ENCODE data around the gene CTNNA2.

CTNNA2 gene

GRCh38 chr2:80396276-80396675 is 883.4 kb downstream of the CTNNA2 start:
- DNase-seq (ENCODE audit: low spot score) = no peak

DNA sequence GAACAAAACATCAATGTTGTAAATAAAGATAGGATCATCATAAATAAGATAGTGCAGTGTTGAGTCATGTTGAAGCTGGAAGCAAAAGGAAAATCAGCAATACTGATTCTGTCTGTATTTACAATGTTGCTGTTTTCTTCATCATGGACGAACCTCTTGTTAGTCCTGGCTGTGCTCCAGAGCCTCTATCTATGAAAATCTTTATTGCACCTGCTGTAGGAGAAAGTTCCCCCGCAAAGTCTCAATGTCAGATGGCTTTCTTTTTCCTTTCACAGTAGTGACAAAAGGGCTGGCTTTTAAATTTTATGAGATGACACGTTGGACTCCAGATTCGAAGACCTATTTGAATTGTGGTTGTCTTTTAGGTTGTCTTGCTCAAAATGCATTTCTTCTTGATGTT is 890.2 kb downstream of the CTNNA2 start:
- no peak for DNase-seq (ENCODE audit: low spot score)

DNA sequence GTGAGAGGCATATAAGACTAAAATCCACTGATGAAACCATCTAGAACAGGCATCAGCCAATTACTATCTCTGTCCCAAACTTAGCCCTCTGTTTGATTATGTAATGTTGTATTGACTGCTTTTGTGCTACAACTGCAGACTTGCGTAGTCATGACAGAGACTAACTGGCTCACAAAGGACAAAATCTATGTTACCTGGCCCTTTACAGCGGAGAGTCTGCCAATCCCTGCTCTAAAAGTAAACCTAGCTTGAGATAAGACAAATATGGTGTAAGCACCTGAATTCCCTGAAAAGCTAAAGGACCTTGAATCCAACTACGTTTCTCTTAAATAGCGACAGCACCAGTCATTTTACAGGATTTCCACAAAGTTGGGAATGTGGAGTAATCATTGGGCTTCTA is 894.5 kb downstream of the CTNNA2 start:
- DNase-seq (ENCODE audit: low spot score) = no peak

DNA sequence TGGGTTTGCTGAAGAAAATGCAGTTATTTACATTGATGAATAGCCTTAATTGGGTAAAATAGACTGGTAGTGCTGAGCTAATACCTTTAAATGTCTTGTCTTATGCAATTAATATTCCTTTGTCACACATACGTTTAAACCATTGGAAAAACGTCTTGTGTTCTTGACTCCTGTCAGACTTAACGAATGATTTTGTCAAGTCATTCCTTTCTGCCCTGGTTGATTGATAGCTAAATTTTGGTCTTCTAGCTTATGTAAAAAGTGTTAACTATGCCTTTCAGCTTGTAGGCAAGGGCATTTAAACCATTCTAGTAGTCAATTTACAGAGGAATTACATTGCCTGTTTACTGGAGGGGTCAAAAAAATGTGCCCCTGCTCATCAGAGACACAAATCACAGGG is 897.5 kb downstream of the CTNNA2 start:
- no peak for DNase-seq (ENCODE audit: low spot score)

- DNase-seq (ENCODE audit: low spot score) = no peak
Observed at GRCh38 chr2:80413136-80413535, 900.3 kb downstream of the CTNNA2 start.

GRCh38 chr2:80417737-80418136 is 904.9 kb downstream of the CTNNA2 start:
- no peak for DNase-seq (ENCODE audit: low spot score)

DNA sequence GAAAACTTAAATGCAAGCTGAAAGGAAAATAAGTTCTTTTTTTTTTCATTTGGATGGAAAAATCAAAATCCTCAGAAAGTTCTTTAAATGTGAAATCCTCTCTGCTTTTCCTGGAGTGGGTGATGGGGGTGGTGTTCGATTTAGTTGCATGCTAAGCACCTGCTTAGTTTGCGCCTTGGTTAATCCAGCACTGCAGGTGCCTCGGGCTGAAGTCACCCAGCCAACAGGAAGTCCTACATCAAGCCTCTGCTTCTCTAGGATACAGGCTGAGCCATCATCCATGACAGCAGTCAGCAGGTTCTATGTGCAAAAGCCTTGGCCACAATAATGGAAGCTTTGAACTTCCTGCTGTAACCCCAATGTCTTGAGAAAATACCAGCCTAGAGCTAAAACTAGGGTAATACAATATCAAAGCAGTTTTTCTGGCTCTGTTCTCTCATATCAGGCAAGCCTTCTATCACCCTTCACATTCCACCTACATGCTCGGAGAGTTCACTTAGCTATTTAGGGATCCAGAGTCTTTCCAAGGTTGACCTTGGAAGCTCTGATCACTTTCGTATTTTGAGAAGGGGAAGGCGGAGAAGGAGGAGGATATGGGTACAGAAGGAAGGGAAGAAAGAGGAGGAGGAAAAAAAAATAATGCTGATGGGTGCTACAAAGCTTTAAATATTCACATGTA is 907.8 kb downstream of the CTNNA2 start:
- DNase-seq (ENCODE audit: low spot score) = no peak

GRCh38 chr2:80429251-80429650 is 916.4 kb downstream of the CTNNA2 start:
- no peak for DNase-seq (ENCODE audit: low spot score)

DNA sequence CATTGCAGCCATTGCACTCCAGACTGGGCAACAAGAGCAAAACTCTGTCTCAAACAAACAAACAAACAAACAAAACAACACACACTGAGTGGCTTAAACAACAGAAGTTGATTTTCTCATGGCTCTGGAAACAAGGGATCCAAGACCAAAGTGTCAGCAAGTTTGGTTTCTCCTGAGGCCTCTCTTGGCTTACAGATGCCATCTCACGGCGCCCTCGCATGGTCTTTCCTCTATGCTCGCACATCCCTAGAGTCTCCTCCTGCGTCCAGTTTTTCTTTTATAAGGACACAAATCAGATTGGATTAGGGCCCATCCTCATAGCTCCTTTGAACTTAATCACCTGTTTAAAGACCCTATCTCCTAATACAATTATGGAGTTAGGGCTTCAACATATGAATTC is 925.1 kb downstream of the CTNNA2 start:
- DNase-seq (ENCODE audit: low spot score) = no peak

GRCh38 chr2:80438686-80439085 is 925.8 kb downstream of the CTNNA2 start:
- DNase-seq (ENCODE audit: low spot score) = no peak

GRCh38 chr2:80454628-80455027 is 941.8 kb downstream of the CTNNA2 start:
- DNase-seq (ENCODE audit: low spot score) = no peak

DNA sequence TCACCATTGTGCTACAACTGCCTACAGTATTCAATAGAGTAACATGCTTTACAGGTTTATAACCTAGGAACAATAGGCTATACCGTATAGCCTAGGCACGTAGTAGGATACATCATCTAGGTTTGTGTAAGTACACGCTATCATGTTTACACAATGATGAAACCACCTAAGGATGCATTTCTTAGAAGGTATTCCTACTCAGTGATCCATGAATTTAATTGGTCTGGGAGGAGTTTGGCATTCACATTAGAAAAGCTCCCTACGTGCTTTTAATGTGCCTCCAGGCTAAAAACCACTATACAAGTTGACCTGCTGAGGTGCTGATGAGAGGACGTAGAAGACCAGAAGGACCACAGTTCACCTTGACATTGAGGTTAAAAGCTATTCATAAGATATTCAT is 946.2 kb downstream of the CTNNA2 start:
- no peak for DNase-seq (ENCODE audit: low spot score)

DNA sequence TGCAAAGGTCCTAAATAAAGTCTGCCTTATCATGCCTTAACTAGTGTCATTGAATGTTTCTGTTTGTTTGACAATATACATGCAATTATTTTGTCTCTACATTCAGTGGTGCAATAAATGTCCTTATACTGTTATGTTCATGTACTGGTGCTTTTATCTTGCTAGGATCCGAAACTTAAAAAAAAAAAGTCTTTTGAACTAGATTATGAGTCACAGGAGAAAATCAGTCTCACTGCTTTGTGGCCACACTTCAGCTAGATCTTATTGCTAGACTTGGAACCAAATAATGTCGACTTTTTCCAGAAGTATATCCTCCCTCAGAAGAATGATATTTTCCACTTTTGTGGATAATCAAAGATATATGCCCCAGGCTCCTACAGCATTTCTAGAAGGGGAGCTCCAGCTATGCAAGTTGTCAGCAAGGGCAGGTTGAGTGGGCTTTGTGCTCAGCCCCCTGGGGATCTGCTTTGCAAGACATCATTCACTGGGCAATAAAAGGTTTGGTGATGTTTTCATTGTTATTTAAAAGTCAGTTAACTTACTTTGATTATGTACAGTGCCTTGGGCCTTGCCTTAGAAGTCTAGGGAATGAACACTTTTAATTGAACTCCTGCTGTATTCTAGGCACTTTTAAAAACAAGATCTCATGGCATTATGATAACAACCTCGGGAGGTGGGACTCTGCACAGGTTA is 948.8 kb downstream of the CTNNA2 start:
- no peak for DNase-seq (ENCODE audit: low spot score)

DNA sequence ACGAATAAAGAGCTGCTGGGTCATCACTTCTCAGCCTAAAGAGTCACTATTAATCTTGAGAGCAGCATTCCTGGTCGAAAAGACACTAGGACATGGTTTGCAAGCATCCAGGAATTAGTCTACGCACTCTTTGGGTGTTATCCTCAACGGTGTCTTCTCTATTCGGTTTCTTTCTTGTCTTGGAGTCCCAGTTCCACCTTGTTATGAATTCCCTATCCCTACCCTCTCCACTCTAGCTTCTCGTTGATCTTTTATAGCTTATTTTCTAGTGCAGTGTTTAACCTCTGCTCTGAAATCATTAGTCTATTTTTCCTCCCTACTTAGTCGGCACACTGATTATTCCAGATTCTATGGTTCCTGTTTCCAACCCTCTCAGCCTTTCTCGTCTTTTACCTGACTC is 949.8 kb downstream of the CTNNA2 start:
- DNase-seq (ENCODE audit: low spot score) = no peak

DNA sequence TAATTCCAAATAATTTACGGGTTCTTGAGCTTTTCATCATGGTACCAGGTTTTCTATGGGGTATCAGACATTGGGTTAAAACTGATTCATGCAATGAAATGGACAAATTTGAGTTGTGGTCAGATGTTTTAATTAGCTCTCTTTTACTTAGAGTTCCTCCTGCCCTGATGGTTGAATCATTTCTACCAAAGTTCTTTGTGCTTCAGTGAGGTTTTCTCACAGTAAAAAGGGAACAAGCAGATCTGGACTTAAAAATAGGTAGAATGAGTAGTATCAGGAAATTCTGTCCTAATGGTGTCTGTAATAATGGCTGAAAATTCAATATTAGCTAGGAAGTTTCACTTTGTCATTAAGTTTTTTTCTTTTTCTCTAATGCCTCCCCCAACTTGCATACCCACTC is 951.4 kb downstream of the CTNNA2 start:
- DNase-seq (ENCODE audit: low spot score) = no peak

GRCh38 chr2:80467262-80467811 is 954.5 kb downstream of the CTNNA2 start:
- DNase-seq (ENCODE audit: low spot score) = no peak

- no peak for DNase-seq (ENCODE audit: low spot score)
Observed at GRCh38 chr2:80469428-80469827, 956.6 kb downstream of the CTNNA2 start.

DNA sequence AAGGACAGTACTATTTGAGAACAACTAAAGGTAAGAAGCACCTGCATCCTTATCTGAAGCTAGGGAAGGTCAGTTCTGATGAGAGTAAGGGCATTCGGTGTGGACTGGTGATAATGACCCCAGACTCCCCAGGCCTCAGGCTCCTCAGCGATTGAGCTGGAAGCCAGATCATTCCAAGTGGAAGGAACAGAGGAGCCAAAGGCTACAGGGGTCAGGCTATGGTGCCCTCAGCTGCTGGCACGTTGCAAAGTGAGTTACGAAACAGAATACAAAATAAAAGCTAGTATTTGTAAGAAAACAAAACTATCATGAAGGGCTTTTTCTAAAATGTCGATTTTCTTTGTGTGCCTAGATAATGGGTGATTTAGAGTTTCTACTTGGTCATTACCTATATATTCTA is 960.2 kb downstream of the CTNNA2 start:
- DNase-seq (ENCODE audit: low spot score) = no peak

DNA sequence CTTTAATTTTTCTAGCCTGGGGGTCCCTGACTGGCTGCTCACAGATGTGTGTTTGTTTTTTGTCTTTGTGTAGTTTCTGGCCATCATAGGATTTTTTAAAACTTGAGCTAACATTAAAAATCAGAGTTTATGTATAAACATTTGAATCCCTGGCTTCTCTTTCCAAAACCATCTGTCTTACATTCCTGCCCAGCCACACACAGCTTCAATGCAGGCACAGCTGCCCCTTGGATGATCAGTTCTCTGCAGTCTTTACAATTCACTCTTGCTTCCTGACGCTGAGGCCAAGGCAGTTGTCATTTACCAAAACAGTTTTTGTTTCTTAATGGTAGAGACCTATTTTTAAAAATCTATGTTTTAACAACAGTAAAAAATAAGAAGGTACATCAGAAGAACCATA is 960.9 kb downstream of the CTNNA2 start:
- no peak for DNase-seq (ENCODE audit: low spot score)

GRCh38 chr2:80475970-80476369 is 963.1 kb downstream of the CTNNA2 start:
- DNase-seq (ENCODE audit: low spot score) = no peak

- DNase-seq (ENCODE audit: low spot score) = no peak
Observed at GRCh38 chr2:80476535-80477117, 963.8 kb downstream of the CTNNA2 start.

- DNase-seq (ENCODE audit: low spot score) = no peak
Observed at GRCh38 chr2:80482276-80482675, 969.4 kb downstream of the CTNNA2 start.

DNA sequence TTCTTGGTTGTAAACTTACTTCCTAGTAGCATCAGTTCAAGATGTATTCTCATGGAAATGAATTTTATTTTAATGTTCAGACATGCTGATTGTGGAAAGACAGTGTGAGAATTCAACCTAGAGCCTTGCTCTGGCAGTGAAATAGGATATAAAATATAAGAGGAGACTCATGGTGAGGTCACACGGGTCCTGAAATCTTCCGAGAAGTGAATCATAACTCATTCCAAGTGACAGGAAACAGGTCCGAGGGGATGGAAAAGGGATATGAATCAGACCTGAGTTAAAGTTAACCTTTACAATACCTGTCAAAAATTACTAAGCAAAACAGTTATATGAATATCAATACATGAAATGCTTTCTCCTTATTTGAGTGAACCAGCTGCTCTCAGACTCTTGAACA is 976.9 kb downstream of the CTNNA2 start:
- no peak for DNase-seq (ENCODE audit: low spot score)
